Measurements from ENCODE around the gene SYNE1. TPM values are rescaled to one million over a fixed set of nuclear protein-coding genes. Genes with fewer than 3 reads are reported as not detected.

Gene SYNE1
- total and polyA plus RNA-seq, 10 of the 15 experiments (the other 5 are each of a cell fraction or from before 2014, with no cell fraction given), result 2.3 to 28.7 (median 14.1) TPM

DNA sequence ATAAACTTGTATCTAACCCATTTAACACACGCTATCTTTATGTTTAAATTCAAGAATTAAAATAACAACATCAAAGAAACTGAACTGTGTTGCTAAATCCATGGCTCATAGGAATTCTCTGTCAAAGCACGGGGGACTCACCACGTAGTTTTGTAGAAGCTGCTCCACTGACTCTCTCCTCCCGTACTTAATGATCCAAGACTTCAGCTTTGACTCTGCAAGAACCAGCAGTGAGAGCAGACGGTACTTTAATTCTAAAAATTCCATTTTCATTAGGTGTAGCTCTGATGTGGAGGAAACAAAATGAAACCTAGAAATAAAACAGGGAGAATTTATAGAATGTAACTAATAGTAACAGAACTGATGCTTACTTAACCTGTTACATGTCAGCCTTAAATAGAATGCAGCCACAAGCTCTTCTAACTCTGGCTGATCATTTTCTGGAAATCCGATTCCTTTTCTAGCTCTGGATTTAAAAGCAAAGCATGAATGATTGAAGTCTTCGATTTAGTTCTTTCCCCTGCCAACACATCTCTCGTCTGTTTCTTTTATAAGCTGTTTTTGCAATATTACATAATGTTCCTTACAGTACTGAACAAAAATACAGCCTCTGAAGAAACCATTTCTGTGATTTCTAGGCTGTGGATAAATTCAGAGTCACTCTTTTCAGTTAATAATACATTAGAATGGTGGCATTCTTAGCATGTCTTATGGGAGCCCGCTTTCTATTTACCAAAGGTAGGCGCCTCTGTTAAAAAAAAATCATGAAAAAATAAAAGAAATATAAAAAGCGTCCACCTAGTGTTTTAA lies 165.5 kb downstream of the SYNE1 start (continued):
- TF ChIP-seq, protein P1, sequence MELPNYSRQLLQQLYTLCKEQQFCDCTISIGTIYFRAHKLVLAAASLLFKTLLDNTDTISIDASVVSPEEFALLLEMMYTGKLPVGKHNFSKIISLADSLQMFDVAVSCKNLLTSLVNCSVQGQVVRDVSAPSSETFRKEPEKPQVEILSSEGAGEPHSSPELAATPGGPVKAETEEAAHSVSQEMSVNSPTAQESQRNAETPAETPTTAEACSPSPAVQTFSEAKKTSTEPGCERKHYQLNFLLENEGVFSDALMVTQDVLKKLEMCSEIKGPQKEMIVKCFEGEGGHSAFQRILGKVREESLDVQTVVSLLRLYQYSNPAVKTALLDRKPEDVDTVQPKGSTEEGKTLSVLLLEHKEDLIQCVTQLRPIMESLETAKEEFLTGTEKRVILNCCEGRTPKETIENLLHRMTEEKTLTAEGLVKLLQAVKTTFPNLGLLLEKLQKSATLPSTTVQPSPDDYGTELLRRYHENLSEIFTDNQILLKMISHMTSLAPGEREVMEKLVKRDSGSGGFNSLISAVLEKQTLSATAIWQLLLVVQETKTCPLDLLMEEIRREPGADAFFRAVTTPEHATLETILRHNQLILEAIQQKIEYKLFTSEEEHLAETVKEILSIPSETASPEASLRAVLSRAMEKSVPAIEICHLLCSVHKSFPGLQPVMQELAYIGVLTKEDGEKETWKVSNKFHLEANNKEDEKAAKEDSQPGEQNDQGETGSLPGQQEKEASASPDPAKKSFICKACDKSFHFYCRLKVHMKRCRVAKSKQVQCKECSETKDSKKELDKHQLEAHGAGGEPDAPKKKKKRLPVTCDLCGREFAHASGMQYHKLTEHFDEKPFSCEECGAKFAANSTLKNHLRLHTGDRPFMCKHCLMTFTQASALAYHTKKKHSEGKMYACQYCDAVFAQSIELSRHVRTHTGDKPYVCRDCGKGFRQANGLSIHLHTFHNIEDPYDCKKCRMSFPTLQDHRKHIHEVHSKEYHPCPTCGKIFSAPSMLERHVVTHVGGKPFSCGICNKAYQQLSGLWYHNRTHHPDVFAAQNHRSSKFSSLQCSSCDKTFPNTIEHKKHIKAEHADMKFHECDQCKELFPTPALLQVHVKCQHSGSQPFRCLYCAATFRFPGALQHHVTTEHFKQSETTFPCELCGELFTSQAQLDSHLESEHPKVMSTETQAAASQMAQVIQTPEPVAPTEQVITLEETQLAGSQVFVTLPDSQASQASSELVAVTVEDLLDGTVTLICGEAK (IDR thresholded peaks at IDR 0.05; ENCODE audit: borderline replicate concordance), result no peak
- TF ChIP-seq CEBPB (IDR thresholded peaks at IDR 0.05; ENCODE audit: borderline replicate concordance in 1 of 2, low read depth in 2 of 2, low read length in 2 of 2) (no peak), MYB (IDR thresholded peaks at IDR 0.05; ENCODE audit: borderline replicate concordance, low read depth, low read length) (no peak), YY1 (IDR thresholded peaks at IDR 0.05; ENCODE audit: low read depth, low read length) (no peak), ZNF384 (IDR thresholded peaks at IDR 0.05; ENCODE audit: borderline replicate concordance, low read depth, low read length) (no peak), IKZF1 (conservative IDR thresholded peaks at IDR 0.05) (no peak)
- TF ChIP-seq, protein P2, sequence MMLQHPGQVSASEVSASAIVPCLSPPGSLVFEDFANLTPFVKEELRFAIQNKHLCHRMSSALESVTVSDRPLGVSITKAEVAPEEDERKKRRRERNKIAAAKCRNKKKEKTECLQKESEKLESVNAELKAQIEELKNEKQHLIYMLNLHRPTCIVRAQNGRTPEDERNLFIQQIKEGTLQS (IDR thresholded peaks at IDR 0.05; ENCODE audit: borderline replicate concordance, extremely low read depth, low read depth, low read length), result no peak
